Caco-2 (cell line): ENCODE data around the gene ABAT. TPM values are rescaled to one million over a fixed set of nuclear protein-coding genes. Genes with fewer than 3 reads are reported as not detected.

ENCODE experiments used
- BruUV-seq: library from RNA; stranded (reverse); fragments of 400-500 nt; replicated peaks from 2 replicates; lab custom pipeline; 2021; lab: Mats Ljungman, UMichigan
- CTCF ChIA-PET: fragments of 300-600 bp; sonication (Branson Sonifier 250); formaldehyde crosslinking; loops from one replicate; lab custom pipeline; 2022; ENCODE audit warnings: antibody characterized with exemption; lab: Charles Lee
- POLR2A ChIA-PET: fragments of 300-600 bp; sonication (Branson Sonifier 250); formaldehyde crosslinking; loops from one replicate; lab custom pipeline; 2022; ENCODE audit warnings: antibody characterized with exemption; lab: Charles Lee
- DNase-seq, 2 experiments: peaks; one replicate each; pipeline versions ENCODE4 v3.0.0 to v3.0.0-alpha.2; 2020 to 2022
- H3K27me3 ChIP-seq: replicated peaks from 2 replicates; pipeline ENCODE4 v1.6.0; 2011; ENCODE audit warnings: low read length; ENCODE audit not compliant: control insufficient read depth, insufficient read depth
- H3K36me3 ChIP-seq: 2 replicates; pipeline ENCODE4 v1.5.1; 2011; ENCODE audit warnings: low read length; ENCODE audit not compliant: control insufficient read depth, insufficient read depth
- H3K4me1 ChIP-seq: fragments of 250-450 bp; sonication (Bioruptor Pico); 2 replicates; pipeline ENCODE4 v1.5.1; 2020; ENCODE audit warnings: mild to moderate bottlenecking
- H3K4me3 ChIP-seq: 2 replicates; pipeline ENCODE4 v1.5.1; 2011; ENCODE audit warnings: low read depth, mild to moderate bottlenecking, control low read depth, low read length
- H3K9me3 ChIP-seq: fragments of 250-450 bp; sonication (Bioruptor Pico); 2 replicates; pipeline ENCODE4 v1.5.1; 2020; ENCODE audit warnings: mild to moderate bottlenecking, moderate library complexity
- H3K27ac Mint-ChIP-seq: one replicate; pipeline ENCODE4 v1.8.0; 2022; ENCODE audit warnings: mixed read lengths; ENCODE audit not compliant: unreplicated experiment
- H3K27me3 Mint-ChIP-seq: one replicate; pipeline ENCODE4 v1.8.0; 2022; ENCODE audit warnings: mixed read lengths; ENCODE audit not compliant: insufficient read depth, unreplicated experiment
- H3K36me3 Mint-ChIP-seq: one replicate; pipeline ENCODE4 v1.8.0; 2022; ENCODE audit warnings: mild to moderate bottlenecking, mixed read lengths; ENCODE audit not compliant: insufficient read depth, unreplicated experiment
- H3K4me1 Mint-ChIP-seq: one replicate; pipeline ENCODE4 v1.8.0; 2022; ENCODE audit warnings: low read depth, mixed read lengths; ENCODE audit not compliant: unreplicated experiment
- H3K4me3 Mint-ChIP-seq: one replicate; pipeline ENCODE4 v1.8.0; 2022; ENCODE audit warnings: mild to moderate bottlenecking, moderate library complexity, mixed read lengths; ENCODE audit not compliant: unreplicated experiment
- H3K9me3 Mint-ChIP-seq: one replicate; pipeline ENCODE4 v1.8.0; 2022; ENCODE audit warnings: mixed read lengths; ENCODE audit not compliant: unreplicated experiment
- CTCF ChIP-seq, 2 experiments: fragments of 200-600 bp in 1 of 2; IDR thresholded peaks; 1 replicate in 1 of 2; 2 replicates in 1 of 2; pipeline versions ENCODE4 v1.5.1 to v1.8.0; 2011 to 2022; ENCODE audit warnings: antibody characterized with exemption in 1 of 2, control low read depth in 1 of 2, inconsistent platforms in 1 of 2, low read depth in 1 of 2, low read length in 1 of 2, mild to moderate bottlenecking in 1 of 2, moderate library complexity in 1 of 2; ENCODE audit not compliant: insufficient read depth in 1 of 2, severe bottlenecking in 1 of 2, unreplicated experiment in 1 of 2
- intact Hi-C: fragments of 100-400 bp; cut with micrococcal nuclease; formaldehyde crosslinking; loops from one replicate; pipeline ENCODE4 v1.10.0; 2022; ENCODE audit not compliant: unreplicated experiment
- total RNA-seq: library from RNA; stranded (reverse); gene quantifications from 2 replicates; pipeline ENCODE4 v1.2.3, GENCODE V29; 2022

The ABAT gene
- total RNA-seq, 1 experiment from 2014 or later = 34.9 TPM

- peak within 1 kb of the TSS; percentile 96 for H3K4me3 ChIP-seq
- peaks cover 2% of the 10 kb centered on the region; the same call in 1 of the 2 replicates for H3K36me3 ChIP-seq
- intact Hi-C loops = loop anchor here (2.0 to 5.0 kb wide), 4 partner anchors 45 to 225 kb away; partner anchors contain the start of gene CARHSP1
- Mint-ChIP-seq H3K27ac (peak within 1 kb of the TSS; percentile 94), H3K4me3 (peak within 1 kb of the TSS; percentile 93), H3K9me3 (no peaks in the 10 kb centered on the region), H3K4me1 (peaks cover 7% of the 10 kb centered on the region), H3K27me3 (no peaks in the 10 kb centered on the region), H3K36me3 (peaks cover 27% of the 10 kb centered on the region)
- H3K27me3 ChIP-seq = no peaks in the 10 kb centered on the region
- BruUV-seq = no TSS peak
- H3K9me3 ChIP-seq = no peaks in the 10 kb centered on the region
- CTCF ChIA-PET = interaction anchor here (0.7 to 1.2 kb wide), 2 partner anchors 83 to 211 kb away, joined by 3 to 4 read pairs; no protein-coding TSS in a partner anchor
- peak; percentile 94 to 95 for DNase-seq
- POLR2A ChIA-PET = interaction anchor here (1.6 kb wide), 1 partner anchor 71 kb away, joined by 9 read pairs; the partner anchor contains the start of gene CARHSP1
- H3K4me1 ChIP-seq = no peaks in the 10 kb centered on the region; the same call in 1 of the 2 replicates
- no peak for TF ChIP-seq CTCF (IDR thresholded peaks at IDR 0.05; ENCODE audit: insufficient read depth in 1 of 2, low read depth in 1 of 2, low read length in 1 of 2, severe bottlenecking in 1 of 2, unreplicated experiment in 1 of 2)
Observed at GRCh38 chr16:8797364-8798173, 123.2 kb downstream of the ABAT start, which contains the start of the genes PMM2 and TMEM186. Gene PMM2 (plus strand): TSS chr16:8797839. CDS start chr16:8797883, 44 bp downstream. Gene TMEM186 (minus strand): TSS chr16:8797639. CDS start chr16:8797614, 25 bp downstream.

- Histone ChIP-seq H3K27me3 (no peaks in the 10 kb centered on the region), H3K9me3 (no peaks in the 10 kb centered on the region), H3K36me3 (peaks cover 2% of the 10 kb centered on the region; the same call in 1 of the 2 replicates), H3K4me3 (peak overlapping the region; percentile 96), H3K4me1 (no peaks in the 10 kb centered on the region; the same call in 1 of the 2 replicates)
- DNase-seq = no peak
- CTCF ChIA-PET = no interaction called here
- peak overlapping the region; percentile 93 for H3K4me3 Mint-ChIP-seq
- POLR2A ChIA-PET = no interaction called here
- no peak for TF ChIP-seq CTCF (IDR thresholded peaks at IDR 0.05; ENCODE audit: insufficient read depth in 1 of 2, low read depth in 1 of 2, low read length in 1 of 2, severe bottlenecking in 1 of 2, unreplicated experiment in 1 of 2)
- no peaks in the 10 kb centered on the region for H3K27me3 Mint-ChIP-seq
- intact Hi-C loops = loop anchor here (5.0 kb wide), 2 partner anchors 69 to 226 kb away; partner anchors contain the start of gene CARHSP1
- BruUV-seq = TSS peak; percentile 55
- no peaks in the 10 kb centered on the region for H3K9me3 Mint-ChIP-seq
- H3K4me1 Mint-ChIP-seq = peaks cover 7% of the 10 kb centered on the region
- H3K36me3 Mint-ChIP-seq = peaks cover 33% of the 10 kb centered on the region
- H3K27ac Mint-ChIP-seq = peak overlapping the region; percentile 94
Observed at GRCh38 chr16:8798174-8798527, 123.7 kb downstream of the ABAT start.

- ChIA-PET POLR2A (no interaction called here), CTCF (no interaction called here)
- no peaks in the 10 kb centered on the region for H3K27me3 ChIP-seq
- DNase-seq = no peak
- Mint-ChIP-seq H3K27me3 (no peaks in the 10 kb centered on the region), H3K9me3 (no peaks in the 10 kb centered on the region), H3K36me3 (peaks cover 38% of the 10 kb centered on the region), H3K4me1 (peaks cover 7% of the 10 kb centered on the region), H3K4me3 (peak overlapping the region; percentile 93), H3K27ac (peak overlapping the region; percentile 94)
- no peaks in the 10 kb centered on the region; the same call in 1 of the 2 replicates for H3K4me1 ChIP-seq
- H3K4me3 ChIP-seq = peak overlapping the region; percentile 96
- intact Hi-C loops = loop anchor here (5.0 kb wide), 2 partner anchors 69 to 226 kb away; partner anchors contain the start of gene CARHSP1
- TF ChIP-seq CTCF (IDR thresholded peaks at IDR 0.05; ENCODE audit: insufficient read depth in 1 of 2, low read depth in 1 of 2, low read length in 1 of 2, severe bottlenecking in 1 of 2, unreplicated experiment in 1 of 2) = no peak
- no peaks in the 10 kb centered on the region for H3K9me3 ChIP-seq
- peaks cover 2% of the 10 kb centered on the region; the same call in 1 of the 2 replicates for H3K36me3 ChIP-seq
- no TSS peak for BruUV-seq
Observed at GRCh38 chr16:8798535-8799157, 124.2 kb downstream of the ABAT start.
